ENCODE results near the gene CSNK1G3. TPM values are rescaled to one million over a fixed set of nuclear protein-coding genes. Genes with fewer than 3 reads are reported as not detected.

Gene CSNK1G3
- total and polyA plus RNA-seq, 2 donors (not counting 1 experiment from before 2014, with no cell fraction given): 31.9 to 57.0 TPM

DNA sequence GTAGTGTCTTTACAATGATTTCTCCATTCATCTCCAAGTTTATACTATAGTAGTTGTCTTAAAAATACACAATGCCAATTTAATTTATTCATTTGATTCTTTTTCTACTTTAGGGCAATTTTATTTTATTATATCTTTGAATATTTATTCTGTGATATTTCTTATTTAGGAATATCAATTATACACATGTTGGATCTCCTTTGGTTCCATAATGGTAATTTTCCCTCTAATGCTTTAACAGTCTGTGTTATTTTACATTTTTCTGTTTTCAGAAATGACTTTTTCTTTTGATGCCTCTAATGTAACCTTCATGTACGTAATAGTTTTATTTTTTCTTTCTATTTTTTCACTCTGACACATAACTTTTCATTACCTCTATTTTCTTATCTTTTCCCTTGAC is 153.0 kb downstream of the CSNK1G3 start:
- Histone ChIP-seq H3K79me2 (ENCODE audit: control insufficient read depth, insufficient read depth, low read length) (no peaks in the 10 kb centered on the region), H4K20me1 (ENCODE audit: control insufficient read depth, extremely low read depth, insufficient read depth, low read length) (no peaks in the 10 kb centered on the region), H3K9me3 (ENCODE audit: control insufficient read depth, insufficient read depth, low read depth, low read length) (no peaks in the 10 kb centered on the region), H3K36me3 (ENCODE audit: control insufficient read depth, insufficient read depth, low read length) (no peaks in the 10 kb centered on the region), H3K27me3 (ENCODE audit: control insufficient read depth, insufficient read depth, low read length) (no peaks in the 10 kb centered on the region), H2AFZ (ENCODE audit: low read length) (no peak overlapping the region), H3K9ac (ENCODE audit: insufficient read depth, low read length) (no peak overlapping the region), H3K27ac (ENCODE audit: insufficient read depth, low read length) (no peak overlapping the region), H3K4me1 (ENCODE audit: control insufficient read depth, extremely low read depth, insufficient read depth, low read length) (no peaks in the 10 kb centered on the region), H3K4me2 (ENCODE audit: extremely low read depth, insufficient read depth, low read length) (no peak overlapping the region), H3K4me3 (replicated peaks in 1 of 4; ENCODE audit: control extremely low read depth in 1 of 4, insufficient read depth in 1 of 4, low read depth in 3 of 4, low read length in 4 of 4) (no peak overlapping the region)
- TF ChIP-seq, protein P1, sequence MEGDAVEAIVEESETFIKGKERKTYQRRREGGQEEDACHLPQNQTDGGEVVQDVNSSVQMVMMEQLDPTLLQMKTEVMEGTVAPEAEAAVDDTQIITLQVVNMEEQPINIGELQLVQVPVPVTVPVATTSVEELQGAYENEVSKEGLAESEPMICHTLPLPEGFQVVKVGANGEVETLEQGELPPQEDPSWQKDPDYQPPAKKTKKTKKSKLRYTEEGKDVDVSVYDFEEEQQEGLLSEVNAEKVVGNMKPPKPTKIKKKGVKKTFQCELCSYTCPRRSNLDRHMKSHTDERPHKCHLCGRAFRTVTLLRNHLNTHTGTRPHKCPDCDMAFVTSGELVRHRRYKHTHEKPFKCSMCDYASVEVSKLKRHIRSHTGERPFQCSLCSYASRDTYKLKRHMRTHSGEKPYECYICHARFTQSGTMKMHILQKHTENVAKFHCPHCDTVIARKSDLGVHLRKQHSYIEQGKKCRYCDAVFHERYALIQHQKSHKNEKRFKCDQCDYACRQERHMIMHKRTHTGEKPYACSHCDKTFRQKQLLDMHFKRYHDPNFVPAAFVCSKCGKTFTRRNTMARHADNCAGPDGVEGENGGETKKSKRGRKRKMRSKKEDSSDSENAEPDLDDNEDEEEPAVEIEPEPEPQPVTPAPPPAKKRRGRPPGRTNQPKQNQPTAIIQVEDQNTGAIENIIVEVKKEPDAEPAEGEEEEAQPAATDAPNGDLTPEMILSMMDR (conservative IDR thresholded peaks at IDR 0.05 in 1 of 2, IDR thresholded peaks at IDR 0.05 in 1 of 2; ENCODE audit: low read depth in 1 of 2, low read length in 2 of 2): no peak
- TF ChIP-seq EZH2 (IDR thresholded peaks at IDR 0.05; ENCODE audit: low read length, missing control alignments): no peak
- peak in 1 of 2 donors; percentile 21 for DNase-seq (ENCODE audit: low read depth in 2 of 2)

DNA sequence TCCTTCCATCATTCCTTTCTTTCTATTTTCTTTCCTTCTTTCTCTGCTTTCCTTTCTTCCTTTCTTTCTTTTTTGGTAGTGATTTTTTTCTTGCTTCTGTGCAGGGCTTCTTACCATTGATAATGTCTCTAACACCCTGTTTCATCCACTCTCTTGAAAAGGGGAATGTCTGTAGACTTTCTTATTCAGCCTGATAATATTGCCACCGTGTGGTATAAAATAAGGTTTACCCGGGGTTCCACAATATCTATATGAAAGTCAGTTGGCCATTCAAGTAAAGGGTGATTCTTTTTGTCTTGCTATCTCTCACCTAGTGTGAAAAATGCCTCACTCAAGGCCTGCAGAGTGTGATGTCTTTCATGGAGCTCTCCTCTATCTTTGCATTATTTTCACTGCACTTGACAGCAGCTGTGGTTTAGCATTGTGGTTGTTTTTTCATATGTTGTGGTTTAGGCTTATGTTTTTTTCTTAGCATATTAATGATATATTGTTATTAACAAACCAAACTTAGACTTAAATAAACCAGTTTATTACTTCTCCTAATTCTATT is 153.9 kb downstream of the CSNK1G3 start:
- H3K36me3 ChIP-seq (ENCODE audit: control insufficient read depth, insufficient read depth, low read length): no peaks in the 10 kb centered on the region
- no peak overlapping the region for H2AFZ ChIP-seq (ENCODE audit: low read length)
- H3K79me2 ChIP-seq (ENCODE audit: control insufficient read depth, insufficient read depth, low read length): no peaks in the 10 kb centered on the region
- TF ChIP-seq, protein P1 (conservative IDR thresholded peaks at IDR 0.05 in 1 of 2, IDR thresholded peaks at IDR 0.05 in 1 of 2; ENCODE audit: low read depth in 1 of 2, low read length in 2 of 2): no peak
- no peak for TF ChIP-seq EZH2 (IDR thresholded peaks at IDR 0.05; ENCODE audit: low read length, missing control alignments)
- no peak overlapping the region for H3K4me3 ChIP-seq (replicated peaks in 1 of 4; ENCODE audit: control extremely low read depth in 1 of 4, insufficient read depth in 1 of 4, low read depth in 3 of 4, low read length in 4 of 4)
- no peaks in the 10 kb centered on the region for H4K20me1 ChIP-seq (ENCODE audit: control insufficient read depth, extremely low read depth, insufficient read depth, low read length)
- no peaks in the 10 kb centered on the region for H3K27me3 ChIP-seq (ENCODE audit: control insufficient read depth, insufficient read depth, low read length)
- no peak overlapping the region for H3K9ac ChIP-seq (ENCODE audit: insufficient read depth, low read length)
- H3K27ac ChIP-seq (ENCODE audit: insufficient read depth, low read length): no peak overlapping the region
- no peaks in the 10 kb centered on the region for H3K4me1 ChIP-seq (ENCODE audit: control insufficient read depth, extremely low read depth, insufficient read depth, low read length)
- no peaks in the 10 kb centered on the region for H3K9me3 ChIP-seq (ENCODE audit: control insufficient read depth, insufficient read depth, low read depth, low read length)
- DNase-seq (ENCODE audit: low read depth in 2 of 2): no peak
- H3K4me2 ChIP-seq (ENCODE audit: extremely low read depth, insufficient read depth, low read length): no peak overlapping the region

Other genes starting within 250 kb of the CSNK1G3 start
- gene CEP120, start 88.8 kb upstream of the CSNK1G3 start, total RNA-seq: 21.6 and 22.3 TPM in 2 replicates
- gene CEP120, start 88.8 kb upstream of the CSNK1G3 start, polyA plus RNA-seq: 10.8 and 14.8 TPM in 2 replicates

All from fibroblast of lung (primary cell).